Activated CD8-positive, alpha-beta memory T cell treated with anti-CD3 and anti-CD28 coated beads, Interleukin-2, amount 10 ng/mL, durations not matched to agents 7 days and 5 days (primary cell): ENCODE results near the gene GRHL1. TPM values are rescaled to one million over a fixed set of nuclear protein-coding genes. Genes with fewer than 3 reads are reported as not detected.
A peak's percentile ranks its signal among the peaks of the same experiment; 100 is the strongest.

ENCODE experiments used
- ATAC-seq: fragments of 150-1000 bp; cut with Tn5 transposase; one replicate; pipeline ENCODE4 v1.10.0; 2021; ENCODE audit warnings: moderate library complexity
- CTCF ChIA-PET: fragments of 350-600 bp; sonication (Branson Sonifier 250); formaldehyde crosslinking; loops from one replicate; lab custom pipeline; 2021; ENCODE audit warnings: antibody characterized with exemption; lab: Charles Lee
- DNase-seq: peaks from one replicate; pipeline ENCODE4 v3.0.0-alpha.2; 2020
- H3K27ac Mint-ChIP-seq: one replicate; pipeline ENCODE4 v1.8.0; 2021; ENCODE audit warnings: mild to moderate bottlenecking, mixed read lengths
- H3K27me3 Mint-ChIP-seq: one replicate; pipeline ENCODE4 v1.8.0; 2021; ENCODE audit warnings: mixed read lengths
- H3K36me3 Mint-ChIP-seq: one replicate; pipeline ENCODE4 v1.8.0; 2021; ENCODE audit warnings: mild to moderate bottlenecking, mixed read lengths
- H3K4me1 Mint-ChIP-seq: one replicate; pipeline ENCODE4 v1.8.0; 2021; ENCODE audit warnings: mixed read lengths
- H3K4me3 Mint-ChIP-seq: one replicate; pipeline ENCODE4 v1.8.0; 2021; ENCODE audit warnings: mild to moderate bottlenecking, moderate library complexity, mixed read lengths
- H3K9me3 Mint-ChIP-seq: one replicate; pipeline ENCODE4 v1.8.0; 2022; ENCODE audit warnings: low read depth, mixed read lengths
- total RNA-seq, 2 experiments: library from RNA; stranded (reverse); gene quantifications; one replicate each; pipeline ENCODE4 v1.2.3, GENCODE V29; 2021

Gene GRHL1
- total RNA-seq, 2 experiments from 2014 or later, result 0.64 to 1.0 TPM

DNA sequence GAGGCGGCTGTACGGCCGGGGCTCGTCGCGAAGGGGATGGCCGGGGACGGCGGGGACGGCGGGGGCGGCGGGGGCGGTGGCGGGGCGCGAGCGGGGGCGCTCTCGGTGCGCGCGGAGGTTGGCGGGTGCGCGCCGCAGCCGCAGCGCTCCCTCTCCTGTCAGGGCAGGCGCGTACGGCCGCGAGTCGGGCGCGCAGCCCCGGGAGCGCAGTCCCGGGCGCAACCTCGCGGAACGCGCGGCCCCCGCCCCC, 296 bp upstream of the GRHL1 start:
- Mint-ChIP-seq H3K36me3 (no peaks in the 10 kb centered on the region), H3K4me1 (peaks cover 12% of the 10 kb centered on the region), H3K27ac (no peak overlapping the region), H3K9me3 (no peaks in the 10 kb centered on the region), H3K4me3 (peak overlapping the region; percentile 63), H3K27me3 (peaks cover 68% of the 10 kb centered on the region)
- ATAC-seq (no peak), DNase-seq (no peak)
- CTCF ChIA-PET, result no interaction called here

DNA sequence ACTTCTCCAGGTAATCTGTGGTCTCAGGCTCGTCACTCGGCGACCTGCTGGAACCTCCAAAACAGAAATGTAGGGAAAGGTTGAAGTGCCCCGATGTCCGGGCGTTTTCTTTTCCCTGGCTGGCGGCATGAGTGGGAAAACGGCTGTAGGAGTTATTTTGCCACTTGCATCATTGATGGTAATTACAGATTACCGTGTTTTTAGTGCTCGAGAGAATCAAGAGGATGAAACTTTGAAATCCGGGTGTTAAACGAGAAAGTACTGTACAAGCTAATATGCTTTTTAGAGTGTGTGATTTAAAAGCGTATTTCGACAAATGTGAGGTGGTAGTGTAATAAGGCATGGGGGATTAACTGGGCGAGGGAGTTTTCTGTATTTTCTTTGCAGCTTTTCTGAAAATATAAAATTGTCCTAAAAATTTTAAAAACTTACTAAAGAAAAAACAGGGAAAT, 819 bp downstream of the GRHL1 start:
- Mint-ChIP-seq H3K9me3 (no peaks in the 10 kb centered on the region), H3K36me3 (no peaks in the 10 kb centered on the region)
- ATAC-seq, result no peak

DNA sequence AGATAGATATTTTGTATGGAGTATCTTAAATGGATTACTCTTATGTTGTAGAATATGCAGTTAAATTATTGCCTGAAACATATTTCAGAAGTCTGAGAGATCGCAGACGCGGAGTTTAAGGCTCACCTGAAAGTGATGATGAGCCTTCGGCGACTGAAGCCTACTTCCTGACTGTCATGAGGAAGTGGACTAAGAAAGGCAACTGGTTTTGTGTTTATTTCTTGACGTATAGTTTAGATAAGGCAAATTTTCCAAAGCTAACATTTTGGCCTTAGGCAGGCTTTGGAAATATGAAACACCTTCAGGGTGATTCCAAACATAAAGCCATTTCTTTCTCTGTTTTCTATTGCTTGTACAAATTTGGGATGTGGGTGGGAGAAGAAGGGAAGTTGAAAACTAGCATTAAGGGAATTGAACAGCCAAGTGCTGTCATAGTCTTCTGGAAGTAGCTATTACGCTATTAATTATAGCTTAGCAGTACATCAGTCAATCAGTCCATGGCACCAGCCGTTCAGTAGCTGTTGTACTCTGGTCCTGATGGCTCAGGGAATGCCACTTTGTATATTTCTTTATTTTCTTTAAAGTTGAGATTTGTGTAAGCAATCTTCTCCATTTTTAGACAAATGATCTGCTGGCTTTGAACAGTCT, 1.5 kb downstream of the GRHL1 start:
- CTCF ChIA-PET, result interaction anchor here (1.6 kb wide), 1 partner anchor 31 kb away, joined by 5 read pairs; no protein-coding TSS in a partner anchor
- ATAC-seq (no peak), DNase-seq (no peak)
- Mint-ChIP-seq H3K9me3 (no peaks in the 10 kb centered on the region), H3K27ac (no peak overlapping the region), H3K36me3 (no peaks in the 10 kb centered on the region), H3K4me3 (no peak overlapping the region), H3K4me1 (peaks cover 14% of the 10 kb centered on the region), H3K27me3 (peaks cover 65% of the 10 kb centered on the region)

More for the DNA sequence above, 819 bp downstream of the GRHL1 start:
- CTCF ChIA-PET, result interaction anchor here (1.6 kb wide), 1 partner anchor 32 kb away, joined by 5 read pairs; no protein-coding TSS in a partner anchor
- Mint-ChIP-seq H3K27ac (no peak overlapping the region), H3K4me3 (peak overlapping the region; percentile 70), H3K4me1 (peaks cover 14% of the 10 kb centered on the region), H3K27me3 (peaks cover 61% of the 10 kb centered on the region)
- DNase-seq, result no peak

DNA sequence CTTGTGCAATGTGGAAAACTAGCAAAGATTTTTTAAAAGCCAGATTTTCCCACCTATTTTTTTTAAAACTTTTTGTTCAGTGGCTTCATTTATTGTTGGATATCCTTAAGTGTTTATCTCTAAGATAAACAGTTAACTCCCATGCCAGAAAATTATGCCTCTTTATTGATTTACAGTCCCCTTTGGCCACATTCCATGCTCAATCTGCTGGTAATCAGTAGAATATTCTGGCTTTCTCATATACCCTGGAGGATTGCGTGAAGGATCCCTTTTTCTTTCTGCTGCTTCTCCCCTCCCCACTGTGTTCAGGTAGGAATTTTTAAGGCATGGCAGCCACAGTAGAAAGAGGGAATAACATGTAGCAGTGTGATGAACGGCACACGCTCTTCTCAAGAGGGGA, 2.6 kb downstream of the GRHL1 start:
- no peaks in the 10 kb centered on the region for H3K9me3 Mint-ChIP-seq
- no peak overlapping the region for H3K27ac Mint-ChIP-seq
- no peak overlapping the region for H3K4me3 Mint-ChIP-seq
- no peaks in the 10 kb centered on the region for H3K36me3 Mint-ChIP-seq
- ATAC-seq (no peak), DNase-seq (no peak)
- peaks cover 14% of the 10 kb centered on the region for H3K4me1 Mint-ChIP-seq
- H3K27me3 Mint-ChIP-seq, result peaks cover 62% of the 10 kb centered on the region
- CTCF ChIA-PET, result no interaction called here

DNA sequence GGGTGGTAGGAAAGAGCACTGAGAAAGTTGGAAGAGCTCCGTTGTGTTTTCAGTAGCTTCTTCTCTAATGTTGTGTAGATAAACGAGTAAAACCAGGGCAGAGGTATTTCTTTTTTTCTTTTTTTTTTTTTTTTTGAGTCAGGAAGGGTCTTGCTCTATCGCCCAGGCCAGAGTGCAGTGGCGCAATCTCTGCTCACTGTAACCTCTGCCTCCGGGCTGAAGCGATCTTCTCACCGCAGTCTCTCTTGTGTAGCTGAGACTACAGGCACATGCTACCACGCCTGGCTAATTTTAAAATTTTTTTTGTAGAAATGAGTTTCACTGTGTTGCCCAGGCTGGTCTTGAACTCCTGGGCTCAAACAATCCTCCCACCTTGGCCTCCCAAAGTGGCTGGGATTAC, 6.6 kb downstream of the GRHL1 start:
- no peak overlapping the region for H3K27ac Mint-ChIP-seq
- H3K9me3 Mint-ChIP-seq, result no peaks in the 10 kb centered on the region
- ATAC-seq (no peak), DNase-seq (no peak)
- CTCF ChIA-PET, result interaction anchor here (0.7 to 0.8 kb wide), 2 partner anchors 9 to 91 kb away, joined by 3 read pairs; no protein-coding TSS in a partner anchor
- peaks cover 2% of the 10 kb centered on the region for H3K4me1 Mint-ChIP-seq
- peaks cover 47% of the 10 kb centered on the region for H3K27me3 Mint-ChIP-seq
- no peaks in the 10 kb centered on the region for H3K36me3 Mint-ChIP-seq
- no peak overlapping the region for H3K4me3 Mint-ChIP-seq

DNA sequence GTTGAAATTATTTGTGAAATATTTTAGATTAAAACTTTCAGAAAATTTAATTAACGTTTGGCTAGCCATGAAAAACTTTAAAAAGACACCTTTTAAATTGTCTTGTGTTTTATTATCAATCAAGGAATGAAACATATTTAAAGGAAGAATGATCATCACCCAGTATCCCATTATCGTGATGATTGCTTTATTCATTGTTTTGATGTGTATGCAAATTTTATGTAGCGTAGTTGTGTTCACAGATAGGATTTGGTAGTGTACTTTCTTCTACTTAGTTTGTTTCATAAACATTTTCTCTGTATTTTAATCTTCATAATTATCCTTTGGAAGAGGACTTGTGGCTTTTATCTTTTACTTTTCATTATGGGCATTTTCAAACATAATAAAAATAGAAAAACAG, 7.8 kb downstream of the GRHL1 start:
- DNase-seq, result no peak
- Mint-ChIP-seq H3K27ac (no peak overlapping the region), H3K4me3 (no peak overlapping the region), H3K9me3 (no peaks in the 10 kb centered on the region), H3K4me1 (peaks cover 2% of the 10 kb centered on the region), H3K27me3 (peaks cover 35% of the 10 kb centered on the region), H3K36me3 (no peaks in the 10 kb centered on the region)
- CTCF ChIA-PET, result no interaction called here
- no peak for ATAC-seq

DNA sequence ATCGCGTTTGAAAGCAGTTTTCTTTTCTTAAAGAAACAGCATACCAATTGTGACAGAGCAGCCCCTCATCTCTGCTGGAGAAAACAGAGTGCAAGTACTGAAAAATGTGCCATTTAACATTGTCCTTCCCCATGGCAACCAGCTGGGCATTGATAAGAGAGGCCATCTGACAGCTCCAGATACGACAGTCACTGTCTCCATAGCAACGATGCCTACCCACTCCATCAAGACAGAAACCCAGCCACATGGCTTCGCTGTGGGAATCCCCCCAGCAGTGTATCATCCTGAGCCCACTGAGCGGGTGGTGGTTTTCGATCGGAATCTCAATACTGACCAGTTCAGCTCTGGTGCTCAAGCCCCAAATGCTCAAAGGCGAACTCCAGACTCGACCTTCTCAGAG, 9.5 kb downstream of the GRHL1 start:
- DNase-seq, result no peak
- peaks cover 23% of the 10 kb centered on the region for H3K27me3 Mint-ChIP-seq
- H3K4me1 Mint-ChIP-seq, result peaks cover 15% of the 10 kb centered on the region
- ATAC-seq, result no peak
- no peak overlapping the region for H3K4me3 Mint-ChIP-seq
- no peaks in the 10 kb centered on the region for H3K9me3 Mint-ChIP-seq
- no peaks in the 10 kb centered on the region for H3K36me3 Mint-ChIP-seq
- CTCF ChIA-PET, result interaction anchor here (1.1 to 1.9 kb wide), 5 partner anchors 16 to 146 kb away, joined by 3 to 10 read pairs (median 4); no protein-coding TSS in a partner anchor
- H3K27ac Mint-ChIP-seq, result no peak overlapping the region

DNA sequence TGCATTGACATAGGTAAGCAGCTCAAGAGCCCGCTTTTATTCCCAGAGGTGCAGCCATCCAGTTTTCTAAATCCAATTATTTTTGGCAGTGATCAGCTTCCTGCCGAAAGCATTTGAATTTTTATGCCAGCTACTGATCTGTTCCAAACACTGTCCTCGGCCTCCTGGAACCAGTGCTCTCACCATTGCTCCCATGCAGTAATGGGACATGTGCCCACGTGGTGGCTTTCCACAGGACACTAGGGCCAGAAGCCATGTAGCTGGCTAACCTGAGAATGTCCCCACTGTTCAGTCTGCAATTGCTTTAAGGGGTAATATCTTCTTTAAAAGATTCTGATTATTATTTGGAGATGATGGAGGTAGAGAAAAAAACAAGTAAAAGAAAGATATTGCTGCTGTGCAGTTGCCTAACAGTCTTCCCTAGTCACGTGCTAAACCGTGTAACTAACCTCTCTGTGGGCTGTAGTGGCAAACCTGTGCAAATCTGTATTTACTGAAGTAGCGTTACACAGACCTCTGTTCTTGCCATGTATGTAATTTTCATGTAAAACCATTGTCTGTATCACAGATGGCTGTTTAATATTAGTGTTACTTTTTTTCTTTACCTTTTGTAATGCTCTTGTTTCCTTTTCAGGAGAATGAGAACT, 13.0 kb downstream of the GRHL1 start:
- Mint-ChIP-seq H3K27me3 (peaks cover 4% of the 10 kb centered on the region), H3K4me3 (no peak overlapping the region), H3K27ac (peak overlapping the region; percentile 55), H3K4me1 (peaks cover 26% of the 10 kb centered on the region), H3K36me3 (no peaks in the 10 kb centered on the region), H3K9me3 (no peaks in the 10 kb centered on the region)
- CTCF ChIA-PET, result interaction anchor here (1.6 to 1.9 kb wide), 2 partner anchors 20 to 151 kb away, joined by 4 to 5 read pairs; no protein-coding TSS in a partner anchor
- ATAC-seq, result no peak
- no peak for DNase-seq

DNA sequence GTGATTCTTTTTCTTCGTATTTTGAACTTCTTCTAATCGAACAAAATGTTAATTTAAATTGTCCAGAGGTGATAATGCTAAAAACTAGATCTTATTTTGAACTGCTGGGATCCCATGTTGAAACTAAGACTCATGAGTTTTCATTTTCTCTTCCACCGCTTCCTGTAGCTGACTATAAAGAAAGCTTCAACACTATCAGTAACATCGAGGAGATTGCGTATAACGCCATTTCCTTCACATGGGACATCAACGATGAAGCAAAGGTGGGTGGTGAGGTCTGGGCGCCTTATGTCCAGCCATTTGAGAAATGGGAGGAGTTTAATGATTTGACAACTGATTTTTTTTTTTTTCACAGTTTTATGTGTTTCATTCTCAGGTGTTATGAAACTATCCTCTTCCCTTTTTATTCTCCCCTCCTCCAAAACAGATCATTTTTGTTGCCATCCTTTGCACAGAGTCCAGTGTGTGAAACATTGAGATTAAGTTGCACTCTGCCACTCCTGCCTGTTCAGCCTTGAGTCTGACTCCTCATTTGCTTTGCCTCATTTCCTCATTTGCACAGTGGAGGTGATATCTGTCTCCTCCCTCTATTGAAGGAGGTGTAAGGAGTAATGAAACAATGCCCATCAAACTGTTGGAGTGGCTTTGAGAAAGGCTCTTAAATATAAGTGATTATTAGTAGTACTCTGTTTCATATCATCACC, 13.8 kb downstream of the GRHL1 start:
- Mint-ChIP-seq H3K9me3 (no peaks in the 10 kb centered on the region), H3K27ac (peak overlapping the region; percentile 55), H3K4me1 (peaks cover 26% of the 10 kb centered on the region), H3K36me3 (no peaks in the 10 kb centered on the region), H3K4me3 (no peak overlapping the region), H3K27me3 (peaks cover 4% of the 10 kb centered on the region)
- DNase-seq (no peak), ATAC-seq (peak; percentile 47)
- CTCF ChIA-PET, result interaction anchor here (1.9 kb wide), 1 partner anchor 152 kb away, joined by 5 read pairs; no protein-coding TSS in a partner anchor

DNA sequence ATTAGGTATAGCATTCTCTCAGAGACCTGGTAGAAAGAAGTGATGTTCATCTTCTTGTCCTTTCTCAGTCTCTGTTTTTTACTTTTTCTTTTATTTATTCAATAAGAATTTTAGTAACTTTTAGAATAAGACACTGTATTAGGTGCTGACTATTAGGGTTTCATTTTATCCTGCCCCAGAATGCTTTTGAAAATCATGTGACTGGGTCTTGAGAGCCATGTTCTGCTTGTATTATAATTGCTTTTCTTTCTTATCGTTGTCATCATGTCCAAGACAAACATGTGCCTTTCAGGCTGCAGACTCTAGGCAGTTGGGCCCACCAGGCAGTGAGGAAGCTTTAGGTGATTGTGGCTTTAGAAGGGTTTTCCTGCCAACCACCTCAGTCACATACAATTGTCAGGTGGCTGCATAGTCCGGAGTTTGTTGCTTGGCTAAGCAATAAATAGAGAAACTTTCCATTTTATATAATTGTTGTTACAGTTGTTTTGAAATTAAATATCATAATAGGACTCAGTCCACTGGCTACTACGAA, 15.1 kb downstream of the GRHL1 start:
- ATAC-seq (peak; percentile 27), DNase-seq (no peak)
- Mint-ChIP-seq H3K27ac (no peak overlapping the region), H3K4me3 (no peak overlapping the region), H3K9me3 (no peaks in the 10 kb centered on the region), H3K36me3 (no peaks in the 10 kb centered on the region), H3K4me1 (peaks cover 26% of the 10 kb centered on the region), H3K27me3 (peaks cover 6% of the 10 kb centered on the region)
- CTCF ChIA-PET, result interaction anchor here (0.6 to 1.8 kb wide), 3 partner anchors 8 to 123 kb away, joined by 3 to 8 read pairs (median 3); partner anchors contain the start of gene TAF1B

DNA sequence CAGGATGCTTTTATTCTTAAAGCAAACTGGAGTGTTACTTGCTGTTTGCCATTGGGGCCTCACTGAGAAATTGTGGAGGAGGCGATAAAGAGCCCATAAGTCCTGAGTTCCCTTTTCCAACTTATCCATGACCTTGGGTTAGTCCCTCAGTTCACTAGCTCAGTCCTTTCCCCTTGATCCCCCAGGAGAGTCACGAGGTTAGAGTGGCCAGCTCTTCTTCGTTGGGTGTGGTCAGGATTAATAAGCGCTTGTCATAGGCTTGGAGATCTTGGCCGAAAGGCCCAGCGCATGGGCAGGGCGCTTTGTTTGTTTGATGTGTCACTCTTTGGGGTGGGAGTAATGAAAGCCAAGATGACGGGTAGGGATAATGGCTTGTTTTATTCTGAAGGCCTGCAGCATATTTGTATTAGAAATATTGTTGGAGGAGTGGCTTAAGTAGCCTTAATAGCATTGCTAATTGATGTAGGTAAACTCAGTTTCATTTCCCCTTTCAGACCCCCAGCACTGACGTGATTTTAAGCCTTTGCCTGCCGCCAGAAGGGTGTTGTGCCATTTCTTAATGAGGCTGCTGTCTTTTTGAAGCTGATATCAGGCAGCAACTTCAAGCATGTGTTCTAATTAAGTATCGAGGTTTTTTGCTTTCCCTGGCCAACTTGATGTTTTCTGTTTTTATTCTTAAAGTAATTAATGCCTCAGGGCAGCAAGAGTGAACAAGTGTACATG, 15.7 kb downstream of the GRHL1 start:
- CTCF ChIA-PET, result interaction anchor here (0.6 to 1.8 kb wide), 4 partner anchors 9 to 124 kb away, joined by 3 to 8 read pairs (median 3); partner anchors contain the start of gene TAF1B
- H3K27ac Mint-ChIP-seq, result no peak overlapping the region
- peaks cover 2% of the 10 kb centered on the region for H3K27me3 Mint-ChIP-seq
- DNase-seq (no peak), ATAC-seq (no peak)
- H3K4me3 Mint-ChIP-seq, result no peak overlapping the region
- peaks cover 26% of the 10 kb centered on the region for H3K4me1 Mint-ChIP-seq
- H3K9me3 Mint-ChIP-seq, result no peaks in the 10 kb centered on the region
- H3K36me3 Mint-ChIP-seq, result no peaks in the 10 kb centered on the region

DNA sequence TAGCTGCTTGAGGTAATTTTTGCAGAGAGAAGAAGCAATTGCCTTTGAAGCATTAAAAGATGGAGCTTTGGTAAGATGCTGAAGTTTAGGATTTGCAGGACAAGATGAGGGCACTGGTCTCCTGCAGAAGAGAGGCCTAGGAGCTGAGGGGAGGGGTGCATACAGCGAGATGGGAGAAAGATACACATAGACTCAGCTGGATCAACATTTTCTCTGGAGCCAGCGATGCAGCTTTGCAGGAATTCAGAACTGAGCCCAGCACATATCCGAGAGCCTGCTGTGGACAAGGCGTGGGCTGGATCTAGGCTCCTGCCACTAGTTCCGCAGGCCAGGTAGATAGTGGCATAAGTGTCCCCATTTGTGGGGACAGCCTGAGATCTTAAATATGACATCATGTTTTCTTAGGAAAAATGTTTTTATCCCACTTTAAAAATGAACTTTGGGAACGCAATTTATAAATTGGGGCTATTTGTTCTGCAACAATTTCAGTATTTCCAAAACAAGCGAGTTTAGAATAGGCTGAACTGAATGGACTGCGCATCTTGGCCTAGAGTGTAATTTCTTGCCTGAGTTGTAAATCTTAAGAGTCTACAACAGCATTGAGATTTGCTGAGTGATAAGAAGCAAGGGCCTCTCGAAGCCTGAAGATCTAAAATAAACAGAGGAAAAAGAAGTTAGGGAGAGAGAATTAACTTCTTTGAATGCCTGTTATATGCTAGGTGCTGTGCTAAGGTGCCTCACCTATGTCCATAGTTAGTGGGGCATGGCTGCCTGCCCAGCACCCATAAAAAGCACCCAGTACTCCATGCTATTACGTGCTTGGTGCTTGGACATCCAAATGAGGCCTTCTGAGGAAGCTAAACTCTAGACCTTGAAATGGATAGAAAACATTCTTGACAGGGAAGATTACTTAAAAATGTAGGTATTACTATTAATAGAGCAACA, 17.3 kb downstream of the GRHL1 start:
- Mint-ChIP-seq H3K36me3 (no peaks in the 10 kb centered on the region), H3K4me3 (no peak overlapping the region), H3K27ac (no peak overlapping the region), H3K27me3 (peaks cover 2% of the 10 kb centered on the region), H3K9me3 (no peaks in the 10 kb centered on the region), H3K4me1 (peaks cover 26% of the 10 kb centered on the region)
- ATAC-seq (no peak), DNase-seq (no peak)
- CTCF ChIA-PET, result interaction anchor here (0.9 to 5.1 kb wide), 4 partner anchors 12 to 155 kb away, joined by 3 to 34 read pairs (median 3); no protein-coding TSS in a partner anchor
